A549 (cell line): ENCODE results near the gene ABCC4. TPM values are rescaled to one million over a fixed set of nuclear protein-coding genes. Genes with fewer than 3 reads are reported as not detected.

Experiments
- ATAC-seq, 2 experiments: fragments of 200-7000 bp in 1 of 2; fragments of >200 bp in 1 of 2; cut with Nextera tagmentation in 1 of 2; cut with Tn5 transposase in 1 of 2; 3 replicates each; pipeline versions ENCODE4 v1.8.0 to v1.9.1; 2018 to 2020; ENCODE audit warnings: mild to moderate bottlenecking in 1 of 2, moderate library complexity in 1 of 2
- CTCF ChIA-PET: fragments of 300-600 bp; sonication (Branson Sonifier 250); formaldehyde crosslinking; extraction: SDS; loops from one replicate; lab custom pipeline; 2021; ENCODE audit warnings: antibody characterized with exemption, inconsistent platforms; lab: Yijun Ruan, JAX
- POLR2A ChIA-PET: fragments of 350-600 bp; formaldehyde crosslinking; extraction: SDS; loops from one replicate; lab custom pipeline; 2021; ENCODE audit warnings: antibody characterized with exemption, inconsistent platforms; lab: Yijun Ruan, JAX
- DNase-seq, 2 experiments: peaks; one replicate each; pipeline versions ENCODE4 v3.0.0 to v3.0.0-alpha.2; 2011 to 2016; ENCODE audit warnings: low read depth in 1 of 2, low spot score in 1 of 2
- FAIRE-seq: peaks from 2 replicates; lab custom pipeline; 2011; peaks lifted over from hg19 to GRCh38; lab: Jason Lieb, UNC
- H3K27ac ChIP-seq, 2 experiments: fragments of >200 bp; sonication (Bioruptor Twin); formaldehyde crosslinking; 3 replicates each; pipeline ENCODE4 v1.5.1; 2016 to 2017
- H3K4me1 ChIP-seq: fragments of >200 bp; sonication (Bioruptor Twin); formaldehyde crosslinking; 3 replicates; pipeline ENCODE4 v1.6.1; 2016
- H3K4me2 ChIP-seq: fragments of >200 bp; sonication (Bioruptor Twin); formaldehyde crosslinking; 3 replicates; pipeline ENCODE4 v1.6.1; 2016
- H3K4me3 ChIP-seq: fragments of >200 bp; sonication (Bioruptor Twin); formaldehyde crosslinking; 3 replicates; pipeline ENCODE4 v1.5.1; 2016
- H3K9me3 ChIP-seq: fragments of >200 bp; sonication (Bioruptor Twin); formaldehyde crosslinking; 3 replicates; pipeline ENCODE4 v1.6.1; 2016
- BCL3 ChIP-seq: fragments of >200 bp; sonication (Bioruptor Twin); formaldehyde crosslinking; IDR thresholded peaks from 3 replicates; pipeline ENCODE4 v1.6.1; 2016
- CBX8 ChIP-seq: fragments of 200-600 bp; sonication (generic); IDR thresholded peaks from 2 replicates; pipeline ENCODE4 v1.6.1; 2016
- CEBPB ChIP-seq, 2 experiments: fragments of >200 bp in 1 of 2; sonication (Bioruptor Twin) in 1 of 2; formaldehyde crosslinking in 1 of 2; IDR thresholded peaks; 2 replicates each; pipeline ENCODE4 v1.6.1; 2012 to 2016
- CHD4 ChIP-seq: fragments of 200-600 bp; sonication (generic); IDR thresholded peaks from 2 replicates; pipeline ENCODE4 v1.6.1; 2016; ENCODE audit warnings: antibody characterized with exemption, mild to moderate bottlenecking, borderline replicate concordance
- EP300 ChIP-seq, 2 experiments: fragments of >200 bp; sonication (Bioruptor Twin); formaldehyde crosslinking; IDR thresholded peaks; 2 replicates in 1 of 2; 3 replicates in 1 of 2; pipeline ENCODE4 v1.6.1; 2016 to 2017
- FOSB ChIP-seq: fragments of 250-450 bp; sonication (Bioruptor Pico); IDR thresholded peaks from 2 replicates; pipeline ENCODE4 v1.5.0; 2020; ENCODE audit warnings: mild to moderate bottlenecking, moderate library complexity
- FOSL2 ChIP-seq, 2 experiments: fragments of 450-650 bp in 1 of 2; fragments of >200 bp in 1 of 2; sonication (Bioruptor Twin) in 1 of 2; formaldehyde crosslinking; IDR thresholded peaks; 2 replicates each; pipeline versions ENCODE4 v1.5.0 to v1.6.1; 2016 to 2020; ENCODE audit warnings: mild to moderate bottlenecking in 1 of 2, moderate library complexity in 1 of 2
- FOXS1 ChIP-seq: fragments of 250-450 bp; sonication (Bioruptor Pico); IDR thresholded peaks from 2 replicates; pipeline ENCODE4 v1.5.0; 2020; ENCODE audit warnings: mild to moderate bottlenecking, moderate library complexity
- HES2 ChIP-seq: fragments of >200 bp; sonication (Bioruptor Twin); formaldehyde crosslinking; IDR thresholded peaks from 2 replicates; pipeline ENCODE4 v1.6.1; 2016
- HMGXB4 ChIP-seq: fragments of 250-450 bp; sonication (Bioruptor Pico); IDR thresholded peaks from 2 replicates; pipeline ENCODE4 v1.5.0; 2021; ENCODE audit warnings: mild to moderate bottlenecking, moderate library complexity, borderline replicate concordance
- KDM5A ChIP-seq: fragments of 200-600 bp; sonication (generic); IDR thresholded peaks from 2 replicates; pipeline ENCODE4 v1.6.1; 2016; ENCODE audit warnings: antibody characterized with exemption, mild to moderate bottlenecking
- MAFK ChIP-seq: fragments of 450-650 bp; IDR thresholded peaks from 2 replicates; pipeline ENCODE4 v1.6.1; 2014; ENCODE audit not compliant: partially characterized antibody
- MAZ ChIP-seq: fragments of 150-350 bp; IDR thresholded peaks from 2 replicates; pipeline ENCODE4 v1.6.1; 2014; ENCODE audit warnings: antibody characterized with exemption, low read depth, low read length, borderline replicate concordance
- PHF8 ChIP-seq: fragments of 200-600 bp; sonication (generic); IDR thresholded peaks from 2 replicates; pipeline ENCODE4 v1.6.1; 2016; ENCODE audit warnings: low read depth, mild to moderate bottlenecking, antibody characterized with exemption, moderate library complexity, borderline replicate concordance
- POLR2AphosphoS2 ChIP-seq: conservative IDR thresholded peaks from 2 replicates; pipeline ENCODE4 v1.6.1; 2012; ENCODE audit warnings: low read length, improper control_type of control experiment, inconsistent platforms
- RARB ChIP-seq: fragments of 250-450 bp; sonication (Bioruptor Pico); IDR thresholded peaks from 2 replicates; pipeline ENCODE4 v1.8.0; 2021; ENCODE audit warnings: mild to moderate bottlenecking, moderate library complexity
- RFX5 ChIP-seq: fragments of 450-650 bp; IDR thresholded peaks from 2 replicates; pipeline ENCODE4 v1.7.1; 2014; ENCODE audit warnings: antibody characterized with exemption, mild to moderate bottlenecking, moderate library complexity
- TP53 ChIP-seq: fragments of 250-450 bp; sonication (Bioruptor Pico); IDR thresholded peaks from 2 replicates; pipeline ENCODE4 v1.5.0; 2021; ENCODE audit warnings: mild to moderate bottlenecking, moderate library complexity
- ZNF302 ChIP-seq: fragments of 250-450 bp; sonication (Bioruptor Pico); IDR thresholded peaks from 2 replicates; pipeline ENCODE4 v1.9.0; 2021; ENCODE audit warnings: inconsistent platforms, mild to moderate bottlenecking, moderate library complexity
- ZSCAN20 ChIP-seq: fragments of 250-450 bp; sonication (Bioruptor Pico); IDR thresholded peaks from 2 replicates; pipeline ENCODE4 v1.8.0; 2022; ENCODE audit warnings: mild to moderate bottlenecking, moderate library complexity
- WGBS: methylation state at CpG from one replicate; pipeline ENCODE4 v1.1.6; 2017; ENCODE audit errors: missing lambda C conversion rate; 5-methylcytosine and 5-hydroxymethylcytosine counted together
- polyA plus RNA-seq, 4 experiments: library from polyadenylated mRNA; depleted of rRNA in 3 of 4; stranded (reverse); fragments of >200 nt; fragmentation: RNase III in 1 of 4; extraction: RNeasy Plus Mini Kit Qiagen cat#74134 plus additional on column Dnase treatment in 1 of 4; gene quantifications; 2 replicates in 3 of 4; 3 replicates in 1 of 4; pipeline ENCODE4 v1.2.3, GENCODE V29; 2011 to 2017
- TF ChIP-seq, protein P1 (sequence below): IDR thresholded peaks from 2 replicates; pipeline ENCODE4 v1.6.1; 2012; ENCODE audit warnings: low read depth, borderline replicate concordance

The ABCC4 gene
- polyA plus RNA-seq, 2 of the 4 experiments (the other 2 are of a cell fraction), result 23.5 to 56.2 TPM

GRCh38 chr13:95136638-95137037 lies 164.6 kb downstream of the ABCC4 start:
- CTCF ChIA-PET, result no interaction called here
- Histone ChIP-seq H3K4me1 (peaks cover 9% of the 10 kb centered on the region), H3K27ac (peak overlapping the region in 1 of 2 experiments; percentile 55; a peak in 4 of 6 replicates), H3K9me3 (no peaks in the 10 kb centered on the region), H3K4me2 (no peak overlapping the region), H3K4me3 (no peak overlapping the region)
- 92% methylated on average over 9 of the region's 9 CpGs for WGBS
- POLR2A ChIA-PET, result no interaction called here
- no peak for ATAC-seq
- no peak for TF ChIP-seq FOXS1 (CRISPR knock-in tag)
- TF ChIP-seq KDM5A, result no peak
- TF ChIP-seq ZSCAN20, result no peak
- no peak for TF ChIP-seq RFX5
- TF ChIP-seq ZNF302, result no peak
- no peak for TF ChIP-seq BCL3
- no peak for TF ChIP-seq TP53 (CRISPR knock-in tag)
- no peak for TF ChIP-seq MAZ
- TF ChIP-seq EP300 (IDR thresholded peaks at IDR 0.05), result no peak
- TF ChIP-seq, all 56 proteins: peak for 0
- DNase-seq (no peak), FAIRE-seq (no peak)

DNA sequence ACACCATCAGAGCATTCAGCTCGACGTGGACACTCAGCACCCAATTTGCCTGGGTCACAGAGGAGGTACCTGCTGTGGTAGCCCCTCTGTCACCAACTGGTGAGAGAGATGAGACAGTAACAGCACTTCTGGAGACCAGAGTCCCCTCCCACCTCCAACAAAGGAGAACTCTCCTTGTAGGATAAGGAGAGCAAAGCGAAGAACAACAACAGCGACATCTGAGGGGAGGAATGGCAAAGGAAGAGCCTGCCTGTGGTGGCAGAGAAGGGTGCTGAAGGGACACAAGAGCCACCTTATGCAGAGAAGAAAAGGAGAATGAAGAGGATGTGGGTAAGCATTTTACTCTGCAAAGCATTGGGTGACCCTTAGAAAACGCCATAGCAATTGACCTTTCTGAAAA lies 167.8 kb downstream of the ABCC4 start:
- H3K4me1 ChIP-seq, result peaks cover 32% of the 10 kb centered on the region
- H3K9me3 ChIP-seq, result no peaks in the 10 kb centered on the region
- POLR2A ChIA-PET, result no interaction called here
- WGBS, result 91% methylated on average over 5 of the region's 5 CpGs
- no peak overlapping the region for H3K4me3 ChIP-seq
- TF ChIP-seq CBX8, result no peak
- TF ChIP-seq MAFK, result no peak
- no peak for TF ChIP-seq HES2
- TF ChIP-seq RARB (CRISPR knock-in tag), result no peak
- no peak for TF ChIP-seq POLR2AphosphoS2
- TF ChIP-seq PHF8, result no peak
- TF ChIP-seq, protein P1, sequence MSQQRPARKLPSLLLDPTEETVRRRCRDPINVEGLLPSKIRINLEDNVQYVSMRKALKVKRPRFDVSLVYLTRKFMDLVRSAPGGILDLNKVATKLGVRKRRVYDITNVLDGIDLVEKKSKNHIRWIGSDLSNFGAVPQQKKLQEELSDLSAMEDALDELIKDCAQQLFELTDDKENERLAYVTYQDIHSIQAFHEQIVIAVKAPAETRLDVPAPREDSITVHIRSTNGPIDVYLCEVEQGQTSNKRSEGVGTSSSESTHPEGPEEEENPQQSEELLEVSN, result no peak
- TF ChIP-seq HMGXB4, result no peak
- TF ChIP-seq CHD4, result no peak
- TF ChIP-seq FOSB (CRISPR knock-in tag), result no peak
- no peak for TF ChIP-seq CEBPB (IDR thresholded peaks at IDR 0.05)
- no peak overlapping the region for H3K27ac ChIP-seq
- no peak for ATAC-seq
- no peak overlapping the region for H3K4me2 ChIP-seq
- no peak for FAIRE-seq
- DNase-seq, result no peak
- CTCF ChIA-PET, result interaction anchor here (1.4 kb wide), 1 partner anchor 23 kb away, joined by 4 read pairs; no protein-coding TSS in a partner anchor

DNA sequence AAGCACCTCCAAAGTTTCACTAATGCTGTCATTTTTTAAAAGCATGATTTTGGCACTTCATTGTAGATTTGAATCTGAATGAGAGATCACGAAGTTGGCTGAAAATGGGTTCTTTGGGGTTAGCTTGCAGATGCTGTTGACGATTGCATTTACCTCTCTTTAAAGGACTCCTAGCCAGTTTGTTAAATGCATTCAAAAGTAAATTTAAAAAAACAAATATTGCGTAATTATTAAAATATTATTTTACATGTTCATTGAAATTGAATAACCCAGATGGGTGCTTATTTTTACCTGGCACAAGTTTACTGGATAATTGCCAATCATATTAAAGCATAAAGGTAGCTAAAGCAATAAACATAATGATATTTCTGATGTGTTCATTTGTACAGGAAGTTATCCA lies 172.2 kb downstream of the ABCC4 start:
- no peak overlapping the region for H3K4me3 ChIP-seq
- ChIA-PET CTCF (interaction anchor here (0.8 to 1.1 kb wide), 2 partner anchors 24 to 27 kb away, joined by 3 to 4 read pairs; no protein-coding TSS in a partner anchor), POLR2A (interaction anchor here (1.6 to 1.7 kb wide), 3 partner anchors 20 to 161 kb away, joined by 3 to 9 read pairs (median 7); no protein-coding TSS in a partner anchor)
- no peaks in the 10 kb centered on the region for H3K9me3 ChIP-seq
- H3K27ac ChIP-seq, result peak overlapping the region; percentile 81 to 85
- no peak for DNase-seq
- WGBS, result 60% methylated on average over 3 of the region's 3 CpGs
- peak overlapping the region; percentile 76 for H3K4me2 ChIP-seq
- peaks cover 54% of the 10 kb centered on the region for H3K4me1 ChIP-seq
- TF ChIP-seq FOSL2 (IDR thresholded peaks at IDR 0.05) (no peak), FOSL2 (CRISPR knock-in tag; IDR thresholded peaks at IDR 0.05) (no peak), CEBPB (IDR thresholded peaks at IDR 0.05) (peak; percentile 37 to 52; a peak in 2 of 4 replicates)
- TF ChIP-seq, all 56 proteins: peak for 1
- FAIRE-seq (no peak), ATAC-seq (no peak)
